A549 (cell line): Measurements from ENCODE around the gene JAZF1. TPM values are rescaled to one million over a fixed set of nuclear protein-coding genes. Genes with fewer than 3 reads are reported as not detected.

Experiments
- ATAC-seq, 2 experiments: fragments of 200-7000 bp in 1 of 2; fragments of >200 bp in 1 of 2; cut with Nextera tagmentation in 1 of 2; cut with Tn5 transposase in 1 of 2; 3 replicates each; pipeline versions ENCODE4 v1.8.0 to v1.9.1; 2018 to 2020; ENCODE audit warnings: mild to moderate bottlenecking in 1 of 2, moderate library complexity in 1 of 2
- CTCF ChIA-PET: fragments of 300-600 bp; sonication (Branson Sonifier 250); formaldehyde crosslinking; extraction: SDS; loops from one replicate; lab custom pipeline; 2021; ENCODE audit warnings: antibody characterized with exemption, inconsistent platforms; lab: Yijun Ruan, JAX
- POLR2A ChIA-PET: fragments of 350-600 bp; formaldehyde crosslinking; extraction: SDS; loops from one replicate; lab custom pipeline; 2021; ENCODE audit warnings: antibody characterized with exemption, inconsistent platforms; lab: Yijun Ruan, JAX
- DNase-seq, 2 experiments: peaks; one replicate each; pipeline versions ENCODE4 v3.0.0 to v3.0.0-alpha.2; 2011 to 2016; ENCODE audit warnings: low read depth in 1 of 2, low spot score in 1 of 2
- FAIRE-seq: peaks from 2 replicates; lab custom pipeline; 2011; peaks lifted over from hg19 to GRCh38; lab: Jason Lieb, UNC
- H3K27ac ChIP-seq, 2 experiments: fragments of >200 bp; sonication (Bioruptor Twin); formaldehyde crosslinking; 3 replicates each; pipeline ENCODE4 v1.5.1; 2016 to 2017
- H3K4me1 ChIP-seq: fragments of >200 bp; sonication (Bioruptor Twin); formaldehyde crosslinking; 3 replicates; pipeline ENCODE4 v1.6.1; 2016
- H3K4me2 ChIP-seq: fragments of >200 bp; sonication (Bioruptor Twin); formaldehyde crosslinking; 3 replicates; pipeline ENCODE4 v1.6.1; 2016
- H3K4me3 ChIP-seq: fragments of >200 bp; sonication (Bioruptor Twin); formaldehyde crosslinking; 3 replicates; pipeline ENCODE4 v1.5.1; 2016
- H3K9me3 ChIP-seq: fragments of >200 bp; sonication (Bioruptor Twin); formaldehyde crosslinking; 3 replicates; pipeline ENCODE4 v1.6.1; 2016
- CBX2 ChIP-seq: fragments of 200-600 bp; sonication (generic); IDR thresholded peaks from 2 replicates; pipeline ENCODE4 v1.6.1; 2016; ENCODE audit warnings: low read depth, mild to moderate bottlenecking, borderline replicate concordance
- CEBPB ChIP-seq, 2 experiments: fragments of >200 bp in 1 of 2; sonication (Bioruptor Twin) in 1 of 2; formaldehyde crosslinking in 1 of 2; IDR thresholded peaks; 2 replicates each; pipeline ENCODE4 v1.6.1; 2012 to 2016
- CHD2 ChIP-seq: fragments of 150-350 bp; IDR thresholded peaks from 2 replicates; pipeline ENCODE4 v1.6.1; 2014; ENCODE audit warnings: low read length; ENCODE audit not compliant: partially characterized antibody
- FOSL2 ChIP-seq, 2 experiments: fragments of 450-650 bp in 1 of 2; fragments of >200 bp in 1 of 2; sonication (Bioruptor Twin) in 1 of 2; formaldehyde crosslinking; IDR thresholded peaks; 2 replicates each; pipeline versions ENCODE4 v1.5.0 to v1.6.1; 2016 to 2020; ENCODE audit warnings: mild to moderate bottlenecking in 1 of 2, moderate library complexity in 1 of 2
- HDAC2 ChIP-seq: fragments of 200-600 bp; sonication (generic); IDR thresholded peaks from 2 replicates; pipeline ENCODE4 v1.6.1; 2016
- HOXB13 ChIP-seq: fragments of 250-450 bp; sonication (Bioruptor Pico); IDR thresholded peaks from 2 replicates; pipeline ENCODE4 v1.5.0; 2020; ENCODE audit warnings: low read depth, mild to moderate bottlenecking, moderate library complexity
- JUNB ChIP-seq: fragments of >200 bp; sonication (Bioruptor Twin); formaldehyde crosslinking; IDR thresholded peaks from 2 replicates; pipeline ENCODE4 v1.6.1; 2016
- KDM1A ChIP-seq: fragments of 200-600 bp; sonication (generic); IDR thresholded peaks from 2 replicates; pipeline ENCODE4 v1.6.1; 2016; ENCODE audit warnings: low read depth, mild to moderate bottlenecking
- MAZ ChIP-seq: fragments of 150-350 bp; IDR thresholded peaks from 2 replicates; pipeline ENCODE4 v1.6.1; 2014; ENCODE audit warnings: antibody characterized with exemption, low read depth, low read length, borderline replicate concordance
- NFE2L2 ChIP-seq: fragments of 150-350 bp; conservative IDR thresholded peaks from 2 replicates; pipeline ENCODE4 v1.6.1; 2014; ENCODE audit warnings: low read length
- NPAS2 ChIP-seq: fragments of 250-450 bp; sonication (Bioruptor Pico); IDR thresholded peaks from 2 replicates; pipeline ENCODE4 v1.8.0; 2022; ENCODE audit warnings: mild to moderate bottlenecking, moderate library complexity, borderline replicate concordance
- PHF8 ChIP-seq: fragments of 200-600 bp; sonication (generic); IDR thresholded peaks from 2 replicates; pipeline ENCODE4 v1.6.1; 2016; ENCODE audit warnings: low read depth, mild to moderate bottlenecking, antibody characterized with exemption, moderate library complexity, borderline replicate concordance
- SREBF2 ChIP-seq: fragments of 450-650 bp; IDR thresholded peaks from 2 replicates; pipeline ENCODE4 v1.6.1; 2014; ENCODE audit warnings: mild to moderate bottlenecking, moderate library complexity
- TFCP2L1 ChIP-seq: fragments of 250-450 bp; sonication (Bioruptor Pico); IDR thresholded peaks from 2 replicates; pipeline ENCODE4 v1.5.0; 2021; ENCODE audit warnings: mild to moderate bottlenecking
- TP53 ChIP-seq: fragments of 250-450 bp; sonication (Bioruptor Pico); IDR thresholded peaks from 2 replicates; pipeline ENCODE4 v1.5.0; 2021; ENCODE audit warnings: mild to moderate bottlenecking, moderate library complexity
- ZNF302 ChIP-seq: fragments of 250-450 bp; sonication (Bioruptor Pico); IDR thresholded peaks from 2 replicates; pipeline ENCODE4 v1.9.0; 2021; ENCODE audit warnings: inconsistent platforms, mild to moderate bottlenecking, moderate library complexity
- WGBS: methylation state at CpG from one replicate; pipeline ENCODE4 v1.1.6; 2017; ENCODE audit errors: missing lambda C conversion rate; 5-methylcytosine and 5-hydroxymethylcytosine counted together
- polyA plus RNA-seq, 4 experiments: library from polyadenylated mRNA; depleted of rRNA in 3 of 4; stranded (reverse); fragments of >200 nt; fragmentation: RNase III in 1 of 4; extraction: RNeasy Plus Mini Kit Qiagen cat#74134 plus additional on column Dnase treatment in 1 of 4; gene quantifications; 2 replicates in 3 of 4; 3 replicates in 1 of 4; pipeline ENCODE4 v1.2.3, GENCODE V29; 2011 to 2017
- TF ChIP-seq, protein P1 (sequence below): fragments of >200 bp; sonication (Bioruptor Twin); formaldehyde crosslinking; IDR thresholded peaks from 3 replicates; pipeline ENCODE4 v1.5.1; 2016
- TF ChIP-seq, protein P2 (sequence below): IDR thresholded peaks from 2 replicates; pipeline ENCODE4 v1.6.1; 2012
- TF ChIP-seq, protein P3 (sequence below): fragments of 250-450 bp; sonication (Bioruptor Pico); IDR thresholded peaks from 2 replicates; pipeline ENCODE4 v1.5.0; 2021; ENCODE audit warnings: mild to moderate bottlenecking, moderate library complexity, borderline replicate concordance
- TF ChIP-seq, protein P4 (sequence below): IDR thresholded peaks from 2 replicates; pipeline ENCODE4 v1.6.1; 2012

JAZF1 gene
- polyA plus RNA-seq, 2 of the 4 experiments (the other 2 are of a cell fraction) = 1.9 to 2.8 TPM

DNA sequence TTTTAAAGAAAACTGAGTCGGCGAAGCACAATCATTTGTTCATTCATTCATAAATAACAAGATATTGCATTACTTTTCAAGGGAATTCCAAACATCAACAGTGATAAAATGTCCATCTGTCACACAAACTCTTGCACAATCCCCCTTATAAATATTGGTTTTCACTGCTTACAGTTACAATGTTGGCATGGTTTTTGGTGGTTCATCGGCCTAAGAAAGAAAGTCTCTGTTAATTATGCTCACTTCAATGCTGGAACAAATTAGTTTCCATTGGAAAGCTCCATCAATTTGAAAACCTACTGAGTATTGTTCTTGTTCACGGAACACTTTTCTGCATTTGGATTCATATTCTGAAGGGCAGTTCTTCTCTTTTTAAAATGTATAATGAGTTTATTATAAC, 188.5 kb downstream of the JAZF1 start:
- no peak for FAIRE-seq
- Histone ChIP-seq H3K4me3 (no peak overlapping the region), H3K4me1 (peaks cover 6% of the 10 kb centered on the region; the same call in 1 of the 3 replicates), H3K9me3 (no peaks in the 10 kb centered on the region), H3K27ac (no peak overlapping the region), H3K4me2 (no peak overlapping the region)
- TF ChIP-seq CEBPB (IDR thresholded peaks at IDR 0.05) (0 out of 4 replicates have a peak, but pooled peaks of 1 of the 2 experiments have one; percentile 28), PHF8 (no peak)
- ATAC-seq = no peak
- ChIA-PET CTCF (no interaction called here), POLR2A (no interaction called here)
- WGBS = 92% methylated on average over 4 of the region's 4 CpGs
- DNase-seq = no peak

DNA sequence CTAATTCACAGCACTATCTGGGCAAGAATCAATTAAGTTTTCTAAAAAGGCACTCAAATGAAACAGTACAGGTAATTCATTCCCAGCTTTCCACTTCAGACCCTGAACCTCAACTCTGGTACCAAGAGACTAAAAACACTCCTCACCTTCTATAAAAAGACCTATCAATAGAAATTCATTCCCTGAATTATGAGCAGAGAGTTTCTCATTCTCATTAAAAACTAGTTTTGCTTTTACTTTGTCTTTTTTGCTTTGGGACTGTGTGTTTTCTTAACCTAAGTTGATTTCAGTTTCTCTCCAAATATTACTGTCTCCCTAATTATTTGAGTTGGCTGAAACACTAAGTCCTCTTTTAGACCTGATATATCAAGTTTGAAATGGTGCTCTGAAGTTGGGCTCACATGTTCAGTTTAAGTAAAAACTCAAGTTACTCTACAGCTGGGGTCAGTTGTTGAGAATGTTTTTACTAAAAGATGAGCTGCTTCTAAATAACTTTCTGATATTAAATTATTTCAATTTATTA, 189.5 kb downstream of the JAZF1 start:
- Histone ChIP-seq H3K4me1 (peaks cover 6% of the 10 kb centered on the region; the same call in 1 of the 3 replicates), H3K27ac (no peak overlapping the region), H3K9me3 (no peaks in the 10 kb centered on the region), H3K4me2 (no peak overlapping the region), H3K4me3 (no peak overlapping the region)
- no peak for DNase-seq
- FAIRE-seq = no peak
- ChIA-PET POLR2A (no interaction called here), CTCF (no interaction called here)
- TF ChIP-seq CBX2 (no peak), TFCP2L1 (no peak), NPAS2 (CRISPR knock-in tag) (no peak), JUNB (no peak), CEBPB (IDR thresholded peaks at IDR 0.05) (no peak), HOXB13 (no peak), SREBF2 (no peak)
- TF ChIP-seq, protein P1, sequence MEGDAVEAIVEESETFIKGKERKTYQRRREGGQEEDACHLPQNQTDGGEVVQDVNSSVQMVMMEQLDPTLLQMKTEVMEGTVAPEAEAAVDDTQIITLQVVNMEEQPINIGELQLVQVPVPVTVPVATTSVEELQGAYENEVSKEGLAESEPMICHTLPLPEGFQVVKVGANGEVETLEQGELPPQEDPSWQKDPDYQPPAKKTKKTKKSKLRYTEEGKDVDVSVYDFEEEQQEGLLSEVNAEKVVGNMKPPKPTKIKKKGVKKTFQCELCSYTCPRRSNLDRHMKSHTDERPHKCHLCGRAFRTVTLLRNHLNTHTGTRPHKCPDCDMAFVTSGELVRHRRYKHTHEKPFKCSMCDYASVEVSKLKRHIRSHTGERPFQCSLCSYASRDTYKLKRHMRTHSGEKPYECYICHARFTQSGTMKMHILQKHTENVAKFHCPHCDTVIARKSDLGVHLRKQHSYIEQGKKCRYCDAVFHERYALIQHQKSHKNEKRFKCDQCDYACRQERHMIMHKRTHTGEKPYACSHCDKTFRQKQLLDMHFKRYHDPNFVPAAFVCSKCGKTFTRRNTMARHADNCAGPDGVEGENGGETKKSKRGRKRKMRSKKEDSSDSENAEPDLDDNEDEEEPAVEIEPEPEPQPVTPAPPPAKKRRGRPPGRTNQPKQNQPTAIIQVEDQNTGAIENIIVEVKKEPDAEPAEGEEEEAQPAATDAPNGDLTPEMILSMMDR = no peak
- TF ChIP-seq, protein P2, sequence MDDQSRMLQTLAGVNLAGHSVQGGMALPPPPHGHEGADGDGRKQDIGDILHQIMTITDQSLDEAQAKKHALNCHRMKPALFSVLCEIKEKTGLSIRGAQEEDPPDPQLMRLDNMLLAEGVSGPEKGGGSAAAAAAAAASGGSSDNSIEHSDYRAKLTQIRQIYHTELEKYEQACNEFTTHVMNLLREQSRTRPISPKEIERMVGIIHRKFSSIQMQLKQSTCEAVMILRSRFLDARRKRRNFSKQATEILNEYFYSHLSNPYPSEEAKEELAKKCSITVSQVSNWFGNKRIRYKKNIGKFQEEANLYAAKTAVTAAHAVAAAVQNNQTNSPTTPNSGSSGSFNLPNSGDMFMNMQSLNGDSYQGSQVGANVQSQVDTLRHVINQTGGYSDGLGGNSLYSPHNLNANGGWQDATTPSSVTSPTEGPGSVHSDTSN = no peak
- ATAC-seq = no peak

DNA sequence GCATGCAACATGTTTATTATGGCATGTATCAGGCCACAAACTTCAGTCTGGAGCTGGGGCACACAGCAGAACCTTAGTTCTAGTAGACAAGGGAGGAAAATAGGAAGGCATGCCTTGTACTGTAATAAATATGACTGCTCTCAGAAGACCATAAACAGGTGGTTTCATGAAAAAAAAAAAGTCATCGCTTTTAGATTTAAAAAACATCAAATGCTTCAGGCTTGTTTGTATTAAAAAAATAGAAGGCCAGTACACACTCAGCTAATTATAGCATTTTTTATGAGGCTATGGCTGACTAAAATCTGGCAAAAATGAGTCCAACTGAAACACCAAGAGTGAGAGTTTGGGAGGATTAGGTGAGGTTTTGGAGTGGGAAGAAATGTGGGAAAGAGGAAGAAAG, 204.1 kb downstream of the JAZF1 start:
- no peak for DNase-seq
- ChIA-PET POLR2A (no interaction called here), CTCF (no interaction called here)
- TF ChIP-seq MAZ (no peak), HDAC2 (no peak), ZNF302 (CRISPR knock-in tag) (no peak), CHD2 (no peak), NFE2L2 (no peak), KDM1A (no peak), TP53 (CRISPR knock-in tag) (no peak), TFCP2L1 (no peak), FOSL2 (IDR thresholded peaks at IDR 0.05) (no peak), FOSL2 (CRISPR knock-in tag; IDR thresholded peaks at IDR 0.05) (no peak), HOXB13 (no peak)
- TF ChIP-seq, protein P3, sequence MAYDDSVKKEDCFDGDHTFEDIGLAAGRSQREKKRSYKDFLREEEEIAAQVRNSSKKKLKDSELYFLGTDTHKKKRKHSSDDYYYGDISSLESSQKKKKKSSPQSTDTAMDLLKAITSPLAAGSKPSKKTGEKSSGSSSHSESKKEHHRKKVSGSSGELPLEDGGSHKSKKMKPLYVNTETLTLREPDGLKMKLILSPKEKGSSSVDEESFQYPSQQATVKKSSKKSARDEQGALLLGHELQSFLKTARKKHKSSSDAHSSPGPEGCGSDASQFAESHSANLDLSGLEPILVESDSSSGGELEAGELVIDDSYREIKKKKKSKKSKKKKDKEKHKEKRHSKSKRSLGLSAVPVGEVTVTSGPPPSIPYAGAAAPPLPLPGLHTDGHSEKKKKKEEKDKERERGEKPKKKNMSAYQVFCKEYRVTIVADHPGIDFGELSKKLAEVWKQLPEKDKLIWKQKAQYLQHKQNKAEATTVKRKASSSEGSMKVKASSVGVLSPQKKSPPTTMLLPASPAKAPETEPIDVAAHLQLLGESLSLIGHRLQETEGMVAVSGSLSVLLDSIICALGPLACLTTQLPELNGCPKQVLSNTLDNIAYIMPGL (CRISPR knock-in tag) = no peak
- TF ChIP-seq, protein P4, sequence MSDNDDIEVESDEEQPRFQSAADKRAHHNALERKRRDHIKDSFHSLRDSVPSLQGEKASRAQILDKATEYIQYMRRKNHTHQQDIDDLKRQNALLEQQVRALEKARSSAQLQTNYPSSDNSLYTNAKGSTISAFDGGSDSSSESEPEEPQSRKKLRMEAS = no peak
- TF ChIP-seq, protein P1 = no peak
- 89% methylated on average over 1 of the region's 1 CpG for WGBS
- Histone ChIP-seq H3K4me3 (no peak overlapping the region), H3K9me3 (no peaks in the 10 kb centered on the region), H3K4me1 (0 out of 3 replicates have a peak, but pooled peaks cover 3% of the 10 kb centered on the region), H3K27ac (no peak overlapping the region), H3K4me2 (no peak overlapping the region)
- ATAC-seq = no peak
- no peak for FAIRE-seq
